ENCODE measurements around the gene ECM1.

ECM1 gene

DNA sequence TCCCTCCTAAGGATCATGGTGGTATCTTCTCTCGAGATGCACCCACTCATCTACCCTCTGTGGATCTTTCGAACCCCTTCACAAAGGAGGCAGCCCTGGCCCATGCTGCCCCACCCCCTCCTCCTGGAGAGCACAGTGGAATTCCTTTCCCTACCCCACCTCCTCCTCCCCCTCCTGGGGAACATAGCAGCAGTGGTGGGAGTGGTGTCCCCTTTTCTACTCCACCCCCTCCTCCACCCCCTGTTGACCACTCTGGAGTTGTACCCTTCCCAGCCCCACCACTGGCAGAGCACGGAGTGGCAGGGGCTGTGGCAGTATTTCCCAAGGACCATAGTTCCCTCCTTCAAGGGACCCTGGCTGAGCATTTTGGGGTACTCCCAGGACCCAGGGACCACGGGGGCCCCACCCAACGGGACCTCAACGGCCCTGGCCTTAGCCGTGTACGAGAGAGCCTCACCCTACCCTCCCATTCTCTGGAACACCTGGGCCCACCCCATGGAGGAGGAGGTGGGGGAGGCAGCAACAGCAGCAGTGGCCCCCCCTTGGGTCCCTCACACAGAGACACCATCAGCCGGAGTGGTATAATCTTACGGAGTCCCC, 35.2 kb upstream of the ECM1 start:
- Histone ChIP-seq H3K4me1 (ENCODE audit: low read depth, poor library complexity, severe bottlenecking) (no peaks in the 10 kb centered on the region), H3K4me3 (IDR thresholded peaks at IDR 0.05; ENCODE audit: insufficient read depth, low read depth, low read length) (no peak overlapping the region), H2AFZ (ENCODE audit: low read depth) (no peak overlapping the region), H3K27ac (no peak overlapping the region), H3K9ac (no peak overlapping the region), H4K20me1 (ENCODE audit: insufficient read depth) (no peaks in the 10 kb centered on the region), H3K79me2 (ENCODE audit: insufficient read depth, low read depth) (no peaks in the 10 kb centered on the region), H3K27me3 (ENCODE audit: insufficient read depth, low read depth) (no peaks in the 10 kb centered on the region), H3K36me3 (ENCODE audit: insufficient read depth) (peaks cover 12% of the 10 kb centered on the region; the same call in 1 of the 2 replicates), H3K4me2 (no peak overlapping the region)
- TF ChIP-seq CTCF (conservative IDR thresholded peaks at IDR 0.05; ENCODE audit: low read depth, low read length), result no peak

DNA sequence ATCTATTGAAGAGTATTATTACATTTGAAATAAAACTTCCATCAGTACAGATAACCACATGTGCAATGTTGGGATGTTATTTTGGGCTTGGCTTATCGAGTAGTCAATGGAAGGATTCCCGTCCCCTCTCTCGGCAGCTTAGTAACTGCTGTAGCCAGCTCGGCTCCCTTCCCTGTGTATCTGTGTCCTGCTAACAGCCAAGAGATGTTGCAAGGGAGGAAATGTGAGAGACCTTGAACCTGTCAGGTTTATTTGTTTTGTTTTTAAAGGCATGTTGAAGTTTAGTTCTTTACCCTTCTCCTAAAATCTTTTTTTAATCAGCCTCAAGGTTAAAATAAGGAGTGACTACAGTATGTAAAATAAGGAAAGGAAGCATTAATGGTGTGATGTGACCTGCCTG, 34.2 kb upstream of the ECM1 start:
- Histone ChIP-seq H3K36me3 (ENCODE audit: insufficient read depth) (peaks cover 12% of the 10 kb centered on the region; the same call in 1 of the 2 replicates), H3K79me2 (ENCODE audit: insufficient read depth, low read depth) (no peaks in the 10 kb centered on the region), H3K27me3 (ENCODE audit: insufficient read depth, low read depth) (no peaks in the 10 kb centered on the region), H3K4me1 (ENCODE audit: low read depth, poor library complexity, severe bottlenecking) (no peaks in the 10 kb centered on the region), H3K27ac (no peak overlapping the region), H3K4me2 (no peak overlapping the region), H3K9ac (no peak overlapping the region), H4K20me1 (ENCODE audit: insufficient read depth) (no peaks in the 10 kb centered on the region), H3K4me3 (IDR thresholded peaks at IDR 0.05; ENCODE audit: insufficient read depth, low read depth, low read length) (no peak overlapping the region), H2AFZ (ENCODE audit: low read depth) (no peak overlapping the region)
- no peak for TF ChIP-seq CTCF (conservative IDR thresholded peaks at IDR 0.05; ENCODE audit: low read depth, low read length)

- Histone ChIP-seq H3K27me3 (ENCODE audit: insufficient read depth, low read depth) (no peaks in the 10 kb centered on the region; the same call in 1 of the 2 replicates), H3K9ac (no peak overlapping the region)
Observed at GRCh38 chr1:150474869-150475268, 33.0 kb upstream of the ECM1 start.

GRCh38 chr1:150476754-150477153, 31.2 kb upstream of the ECM1 start:
- no peak overlapping the region for H3K4me2 ChIP-seq
- no peaks in the 10 kb centered on the region for H3K79me2 ChIP-seq (ENCODE audit: insufficient read depth, low read depth)
- no peak overlapping the region for H3K9ac ChIP-seq
- H3K27ac ChIP-seq, result no peak overlapping the region
- no peak for TF ChIP-seq CTCF (conservative IDR thresholded peaks at IDR 0.05; ENCODE audit: low read depth, low read length)
- no peaks in the 10 kb centered on the region for H3K4me1 ChIP-seq (ENCODE audit: low read depth, poor library complexity, severe bottlenecking)
- H3K36me3 ChIP-seq (ENCODE audit: insufficient read depth), result no peaks in the 10 kb centered on the region; the same call in 1 of the 2 replicates
- no peak overlapping the region for H3K4me3 ChIP-seq (IDR thresholded peaks at IDR 0.05; ENCODE audit: insufficient read depth, low read depth, low read length)
- no peaks in the 10 kb centered on the region for H4K20me1 ChIP-seq (ENCODE audit: insufficient read depth)
- no peak overlapping the region for H2AFZ ChIP-seq (ENCODE audit: low read depth)
- H3K27me3 ChIP-seq (ENCODE audit: insufficient read depth, low read depth), result no peaks in the 10 kb centered on the region; the same call in 1 of the 2 replicates

More at GRCh38 chr1:150474869-150475268, 33.0 kb upstream of the ECM1 start:
- H4K20me1 ChIP-seq (ENCODE audit: insufficient read depth), result no peaks in the 10 kb centered on the region
- no peak overlapping the region for H2AFZ ChIP-seq (ENCODE audit: low read depth)
- H3K4me2 ChIP-seq, result no peak overlapping the region
- H3K4me1 ChIP-seq (ENCODE audit: low read depth, poor library complexity, severe bottlenecking), result no peaks in the 10 kb centered on the region
- no peak overlapping the region for H3K4me3 ChIP-seq (IDR thresholded peaks at IDR 0.05; ENCODE audit: insufficient read depth, low read depth, low read length)
- no peaks in the 10 kb centered on the region for H3K79me2 ChIP-seq (ENCODE audit: insufficient read depth, low read depth)
- peaks cover 12% of the 10 kb centered on the region; the same call in 1 of the 2 replicates for H3K36me3 ChIP-seq (ENCODE audit: insufficient read depth)
- no peak overlapping the region for H3K27ac ChIP-seq
- TF ChIP-seq CTCF (conservative IDR thresholded peaks at IDR 0.05; ENCODE audit: low read depth, low read length), result no peak
